ENCODE measurements around the gene LRRN3.
A peak's percentile ranks its signal among the peaks of the same experiment; 100 is the strongest.

LRRN3 gene

DNA sequence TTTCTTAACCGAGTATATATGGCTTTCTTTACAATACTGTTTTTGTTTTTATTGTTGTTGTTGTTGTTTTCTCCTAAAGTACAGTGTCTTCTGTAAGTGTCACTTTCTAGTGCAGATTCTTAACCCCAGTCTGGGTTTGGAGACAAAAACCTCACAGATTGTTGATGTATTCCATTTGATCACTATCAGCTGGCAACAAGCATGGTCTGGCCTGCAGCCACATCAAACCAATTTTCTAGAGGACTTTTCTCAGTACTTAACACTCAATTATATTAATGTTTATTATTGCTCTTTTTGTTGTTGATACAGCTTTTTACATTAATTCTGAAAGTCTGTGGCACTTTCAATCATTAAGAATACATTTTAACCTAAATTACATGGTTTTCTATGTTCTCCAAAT lies 17.1 kb downstream of the LRRN3 start:
- no peak for DNase-seq

DNA sequence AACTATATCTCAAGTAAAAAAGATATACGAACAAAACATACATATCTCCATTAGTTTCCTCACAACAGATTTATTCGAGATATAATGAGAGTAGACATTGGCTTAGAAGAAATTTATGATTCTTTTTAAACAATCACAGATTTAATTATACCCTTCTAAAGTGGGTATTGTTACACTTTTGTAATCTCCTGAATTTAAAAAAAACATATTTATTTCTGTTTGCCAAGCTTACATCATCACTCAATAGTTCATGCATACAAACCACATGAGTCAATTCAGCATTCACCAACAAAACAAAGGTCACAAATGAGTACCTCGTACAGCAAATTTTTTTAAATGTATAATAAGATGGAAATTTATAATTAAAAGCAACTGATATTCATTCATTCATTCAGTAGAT lies 17.6 kb downstream of the LRRN3 start:
- no peak for DNase-seq

DNA sequence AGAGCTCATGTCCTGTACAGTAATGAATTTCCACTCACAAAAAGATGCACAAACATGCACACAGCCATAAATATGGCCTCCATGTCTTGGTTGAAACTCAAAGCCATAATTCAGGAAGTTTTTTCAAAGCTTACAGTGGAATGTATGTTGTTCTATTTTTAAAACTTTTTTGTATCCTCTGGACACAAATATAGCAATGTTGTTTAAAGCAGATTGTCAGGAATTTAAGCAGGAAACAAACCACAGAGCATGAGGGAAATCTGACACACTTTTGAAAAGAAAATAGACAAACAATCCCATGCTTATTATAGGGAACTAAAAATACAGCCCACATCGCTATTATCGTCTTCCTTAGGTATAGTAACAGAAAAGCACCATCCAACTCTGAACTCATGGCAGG lies 21.5 kb downstream of the LRRN3 start:
- DNase-seq: no peak

DNA sequence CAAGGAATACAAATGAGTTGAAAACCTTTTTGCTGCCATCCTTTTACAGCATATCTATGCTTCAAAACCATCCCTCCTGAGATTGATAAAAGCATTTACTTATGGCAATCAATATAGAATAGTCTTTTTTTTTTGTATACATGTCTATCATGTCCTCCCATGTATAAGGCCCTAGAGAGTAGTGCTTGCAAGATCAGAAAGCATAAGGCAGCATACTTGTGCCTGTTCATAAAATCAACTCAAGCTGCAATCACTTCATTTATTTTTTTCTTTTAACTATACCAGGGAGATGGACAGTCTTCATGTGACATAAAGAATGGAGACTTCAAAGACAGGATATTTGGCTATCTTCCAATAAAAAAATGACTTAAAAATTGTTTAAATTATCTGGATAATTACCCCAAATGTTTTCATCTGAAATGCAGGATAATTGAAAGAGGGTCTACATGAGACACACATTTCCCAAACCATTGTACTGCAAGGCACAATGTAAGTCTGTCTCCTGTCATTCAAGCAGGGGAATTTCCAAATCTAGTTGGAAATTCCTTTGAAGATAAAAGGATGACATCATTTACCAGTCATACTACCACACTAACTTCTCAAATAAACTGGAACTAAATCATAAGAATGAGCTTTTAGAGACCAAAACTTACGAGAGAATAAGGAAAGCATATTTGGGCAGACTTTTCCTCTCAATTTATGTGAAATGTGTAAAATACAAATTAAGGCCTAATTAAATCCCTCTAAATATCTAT lies 22.5 kb downstream of the LRRN3 start:
- DNase-seq: no peak

- no peak for DNase-seq
Measured at GRCh38 chr7:111115966-111116365, 25.0 kb downstream of the LRRN3 start.

- no peak for DNase-seq
Measured at GRCh38 chr7:111126987-111127386, 36.1 kb downstream of the LRRN3 start.

DNA sequence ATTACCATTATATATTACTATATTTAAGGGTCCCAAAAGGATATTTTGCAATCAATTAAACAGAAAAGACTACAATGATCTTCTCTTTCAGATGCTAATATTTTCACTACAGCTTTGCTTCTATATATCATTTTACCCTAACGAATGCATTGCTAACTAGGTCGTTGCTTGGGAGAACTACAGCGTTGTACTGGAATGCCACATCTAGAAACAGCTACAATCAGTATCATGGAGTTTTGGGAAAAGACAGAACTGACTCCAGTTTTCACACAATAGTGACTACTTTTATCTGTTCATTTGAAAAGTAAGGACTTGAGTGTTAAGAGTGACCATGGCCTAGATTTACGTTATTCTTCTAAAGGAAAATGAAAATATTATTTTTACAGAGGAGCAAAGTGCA lies 38.5 kb downstream of the LRRN3 start:
- no peak for DNase-seq

DNA sequence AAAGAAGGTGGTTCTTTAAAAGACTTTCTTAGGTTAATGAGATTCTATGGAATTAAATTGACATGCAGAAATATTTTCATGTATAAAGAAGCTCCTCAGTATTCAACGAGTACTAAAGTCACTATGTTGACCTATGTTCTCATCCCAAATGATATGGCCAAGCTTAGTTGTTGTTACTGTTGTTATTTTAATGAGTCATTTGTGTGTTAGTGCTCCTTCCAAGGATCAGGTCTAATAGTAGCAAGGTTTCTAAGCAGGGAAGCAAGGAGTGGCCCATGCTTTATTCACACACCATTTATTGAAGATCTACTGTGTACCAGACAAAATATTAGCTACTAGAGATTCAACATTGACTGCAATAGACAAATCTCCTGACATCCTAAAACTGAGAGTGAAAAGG lies 41.9 kb downstream of the LRRN3 start:
- no peak for DNase-seq

DNA sequence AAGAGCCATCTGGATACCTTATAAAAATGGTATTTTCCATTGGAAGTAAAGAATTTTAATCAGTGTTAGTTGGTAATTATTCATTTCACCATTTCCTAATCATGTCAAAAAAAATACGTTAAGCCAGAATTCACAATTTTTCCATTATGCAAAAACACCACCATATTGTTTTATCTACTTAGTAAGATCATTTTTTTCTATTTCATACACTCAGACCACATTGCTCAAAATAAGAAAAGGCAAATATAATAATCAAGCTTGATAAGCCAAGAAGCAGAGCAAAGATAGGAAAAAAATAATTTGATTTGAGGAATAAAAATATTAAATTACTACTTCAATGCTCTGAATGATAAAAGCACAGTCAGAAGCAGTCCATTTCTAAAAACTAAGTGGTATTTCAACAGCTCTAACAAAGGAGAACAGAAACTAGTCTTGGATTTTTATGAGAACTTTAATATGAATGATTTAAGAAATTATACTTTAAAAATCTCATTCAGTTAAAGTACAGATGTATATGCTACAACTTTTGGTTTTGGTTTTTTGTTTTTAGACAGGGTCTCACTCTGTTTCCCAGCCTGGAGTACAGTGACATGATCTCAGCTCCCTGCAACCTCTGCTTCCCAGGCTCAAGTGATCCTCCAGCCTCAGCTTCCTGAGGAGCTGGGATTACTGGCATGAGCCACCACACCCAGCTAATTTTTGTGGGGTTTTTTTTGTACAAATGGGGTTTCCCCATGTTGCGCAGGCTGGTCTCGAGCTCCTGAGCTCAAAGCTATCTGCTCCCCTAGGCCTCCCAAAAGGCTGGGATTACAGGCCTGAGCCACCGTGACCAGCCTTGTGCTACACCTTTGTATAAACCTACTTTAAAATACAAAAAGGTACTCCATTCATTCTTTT lies 46.6 kb downstream of the LRRN3 start:
- DNase-seq: peak; percentile 34

DNA sequence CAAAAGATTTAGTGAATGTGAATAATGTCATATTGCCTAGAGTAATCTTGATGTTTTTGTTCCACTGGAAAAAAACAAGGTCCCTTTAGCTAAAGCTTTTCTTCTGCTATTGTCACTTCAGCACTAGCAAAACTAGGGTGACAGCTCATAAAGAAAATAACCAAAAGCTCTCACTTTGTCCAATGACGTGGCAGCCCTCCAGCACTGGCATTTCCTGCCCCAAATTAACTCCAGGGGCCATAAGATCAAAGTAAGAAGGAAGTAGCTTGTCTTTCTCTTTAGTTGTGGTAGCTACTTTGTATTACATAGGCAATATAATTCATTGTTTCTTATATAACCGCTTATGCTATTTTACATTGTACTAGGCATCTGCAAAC lies 47.3 kb downstream of the LRRN3 start:
- DNase-seq: peak; percentile 58

GRCh38 chr7:111138586-111138985 lies 47.7 kb downstream of the LRRN3 start:
- no peak for DNase-seq

GRCh38 chr7:111140091-111140865 lies 49.4 kb downstream of the LRRN3 start:
- DNase-seq: no peak

GRCh38 chr7:111145472-111145871 lies 54.5 kb downstream of the LRRN3 start:
- no peak for DNase-seq

GRCh38 chr7:111146136-111146535 lies 55.2 kb downstream of the LRRN3 start:
- no peak for DNase-seq

DNA sequence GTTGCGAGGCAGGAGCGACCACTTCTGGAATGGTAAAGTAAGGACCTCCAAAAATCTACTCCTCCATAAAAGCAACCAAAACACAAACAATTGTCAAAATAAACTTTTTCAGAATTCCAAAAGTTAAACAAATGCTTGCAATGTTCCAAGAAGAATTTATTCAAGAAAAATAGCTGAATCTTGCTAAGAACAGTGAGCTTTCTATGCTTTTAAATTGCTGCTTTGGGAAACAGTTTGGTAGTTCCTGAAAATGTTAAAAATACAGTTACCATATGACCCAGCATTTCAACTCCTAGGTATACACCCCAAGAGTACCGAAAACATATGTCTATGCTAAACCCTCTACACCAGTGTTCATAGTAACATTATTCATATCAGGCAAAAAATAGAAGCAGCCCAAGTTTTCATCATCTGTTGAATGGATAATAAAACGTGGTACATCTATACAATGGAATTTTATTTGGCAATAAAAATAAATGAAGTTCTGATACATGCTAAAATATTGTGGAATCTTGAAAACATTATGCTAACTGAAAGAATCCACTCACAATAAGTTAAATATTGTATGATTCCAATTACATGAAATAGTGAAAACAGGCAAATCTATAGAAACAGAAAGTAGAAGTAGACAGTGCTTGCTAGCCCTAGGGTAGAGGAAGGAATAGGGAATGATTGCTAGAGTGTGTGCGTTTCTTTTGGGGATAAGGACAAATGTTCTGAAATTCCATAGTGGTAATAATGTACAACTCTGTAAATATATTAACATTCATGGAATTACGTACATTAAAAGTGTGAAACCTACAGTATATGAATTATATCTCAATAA lies 57.0 kb downstream of the LRRN3 start:
- DNase-seq: no peak

DNA sequence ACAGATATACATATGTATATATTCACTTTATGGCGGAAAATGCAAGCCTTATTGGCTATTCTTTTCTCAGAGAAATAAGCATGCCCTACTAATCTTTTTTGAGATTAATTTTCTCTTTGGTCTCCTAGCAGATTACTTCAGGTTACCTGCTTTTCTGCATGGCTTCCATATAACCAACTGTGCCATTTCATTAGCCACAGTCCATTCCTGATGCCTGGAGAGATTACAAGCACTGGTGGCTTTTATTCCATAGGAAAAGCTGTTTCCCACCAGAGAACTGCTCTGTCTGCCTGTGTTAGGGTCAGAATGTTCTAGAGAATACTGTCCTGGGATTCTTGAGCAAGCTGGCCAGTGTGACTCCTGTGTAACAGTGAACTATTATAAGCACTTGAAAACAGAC lies 59.8 kb downstream of the LRRN3 start:
- no peak for DNase-seq

- DNase-seq: no peak
Measured at GRCh38 chr7:111159426-111159825, 68.5 kb downstream of the LRRN3 start.

DNA sequence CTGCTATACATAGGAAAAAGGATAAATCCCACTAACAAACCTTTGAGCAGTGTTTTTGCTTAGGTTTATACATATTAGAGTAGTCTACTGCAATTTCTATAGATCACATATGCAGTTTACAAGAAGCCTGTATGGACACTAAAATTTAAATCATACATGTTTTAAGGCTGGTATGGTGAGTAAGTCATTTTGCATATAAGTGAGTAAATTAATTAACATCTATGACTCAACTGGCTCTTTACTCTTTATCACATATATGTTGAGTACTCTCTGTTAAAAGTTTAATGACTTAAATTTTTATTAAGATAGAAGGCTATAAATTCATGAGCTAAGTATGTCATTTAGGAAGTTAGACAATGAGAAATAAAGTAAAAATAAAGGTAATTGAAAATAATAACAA lies 69.4 kb downstream of the LRRN3 start:
- no peak for DNase-seq

GRCh38 chr7:111162692-111163091 lies 71.8 kb downstream of the LRRN3 start:
- no peak for DNase-seq

GRCh38 chr7:111164442-111164841 lies 73.5 kb downstream of the LRRN3 start:
- DNase-seq: no peak

DNA sequence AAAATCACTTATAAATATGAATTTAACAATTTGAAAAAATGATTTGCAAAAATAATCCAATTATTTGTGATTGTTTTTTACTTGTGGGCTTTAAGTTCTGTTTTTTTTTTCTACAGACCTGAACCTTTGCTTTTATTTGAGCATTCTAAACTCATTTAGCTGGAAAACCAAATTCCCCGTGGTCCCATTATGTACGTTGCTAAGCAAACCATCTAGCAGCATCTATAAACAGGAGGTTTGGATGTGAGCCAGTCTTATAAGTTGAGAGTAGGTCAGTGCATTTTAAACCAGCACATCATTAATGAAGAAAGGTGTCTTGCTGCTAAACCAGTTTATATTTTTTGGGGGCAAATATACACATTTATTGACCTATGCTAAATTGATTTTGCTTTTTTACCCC lies 77.3 kb downstream of the LRRN3 start:
- DNase-seq: no peak

DNA sequence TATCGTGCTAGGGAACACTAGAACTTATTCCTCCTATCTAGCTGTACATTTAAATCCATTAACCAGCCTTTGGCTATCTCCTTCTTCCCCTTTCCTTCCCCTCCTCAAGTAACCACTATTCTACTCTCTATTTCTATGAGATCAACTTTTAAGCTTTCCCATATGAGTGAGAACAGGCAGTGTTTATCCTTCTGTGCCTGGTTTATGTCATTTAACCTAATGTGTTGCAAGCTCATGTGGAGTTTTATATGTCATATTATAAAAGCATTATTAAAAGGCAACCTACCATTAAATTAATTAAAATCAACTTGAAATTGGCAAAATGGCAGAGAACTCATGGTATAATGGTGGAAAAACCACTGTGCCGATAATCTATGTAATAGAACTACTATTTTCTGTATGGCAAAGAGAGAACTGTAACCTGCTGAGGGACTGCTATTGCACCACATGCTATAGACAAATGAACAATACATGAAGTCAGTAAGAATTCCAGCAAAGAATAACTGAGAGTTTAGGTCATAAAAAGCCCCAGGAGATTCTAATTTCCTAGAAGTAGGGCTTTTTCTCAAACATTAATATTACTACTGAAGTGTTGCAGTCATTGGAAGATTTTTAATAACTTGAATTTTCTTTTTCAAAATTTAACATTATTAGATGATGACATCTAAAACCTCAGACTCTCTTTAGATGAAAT lies 81.8 kb downstream of the LRRN3 start:
- no peak for DNase-seq
